ENCODE measurements around the gene GLT8D1.
"Not testable (repeated sequence)": the region's sequence is repeated elsewhere in the genome, so short reads cannot be mapped to it uniquely, and the experiment has no call there.

Gene GLT8D1

DNA sequence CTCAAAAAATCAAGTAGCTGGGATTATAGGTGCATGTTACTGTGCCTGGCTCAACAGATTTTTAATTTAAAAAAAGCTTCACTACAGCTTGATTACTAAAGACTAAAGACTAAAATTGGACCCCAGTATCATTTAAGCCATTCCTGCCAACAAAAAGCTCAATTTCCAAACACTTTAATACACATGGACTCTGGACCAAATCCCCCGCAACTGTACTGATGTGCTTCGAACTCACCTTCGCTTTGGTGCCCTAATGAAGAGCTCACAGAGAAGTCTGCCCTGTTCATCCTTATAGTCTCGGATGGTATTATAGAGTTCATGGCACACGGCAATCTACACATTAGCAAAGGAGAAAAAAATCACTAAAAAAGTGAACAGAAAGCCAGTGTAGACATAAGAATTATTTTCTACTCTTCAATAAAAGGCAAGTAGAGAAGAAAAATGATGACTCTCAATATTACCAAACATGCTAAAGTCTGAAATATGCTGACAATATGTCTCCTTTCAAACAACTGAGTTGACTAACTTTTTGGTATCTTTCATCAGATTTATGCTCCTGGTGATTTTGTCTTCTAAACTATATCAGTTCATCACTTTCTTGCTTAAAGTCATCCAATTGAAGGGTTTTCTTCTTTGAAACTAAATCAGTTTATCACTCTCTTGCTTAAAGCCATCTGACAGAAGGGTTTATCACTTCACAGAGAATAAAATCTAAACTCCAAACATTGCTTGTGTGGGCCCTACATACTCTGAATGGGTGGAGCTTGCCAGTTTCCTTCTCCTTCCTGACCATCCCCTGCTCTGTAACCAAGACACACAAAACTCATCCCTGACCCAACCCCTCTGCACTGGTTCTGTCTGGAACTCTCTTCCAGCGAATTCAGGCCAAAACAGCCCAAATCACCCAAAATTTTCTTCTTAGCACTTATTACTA, 27.1 kb downstream of the GLT8D1 start:
- DNase-seq: no peak

DNA sequence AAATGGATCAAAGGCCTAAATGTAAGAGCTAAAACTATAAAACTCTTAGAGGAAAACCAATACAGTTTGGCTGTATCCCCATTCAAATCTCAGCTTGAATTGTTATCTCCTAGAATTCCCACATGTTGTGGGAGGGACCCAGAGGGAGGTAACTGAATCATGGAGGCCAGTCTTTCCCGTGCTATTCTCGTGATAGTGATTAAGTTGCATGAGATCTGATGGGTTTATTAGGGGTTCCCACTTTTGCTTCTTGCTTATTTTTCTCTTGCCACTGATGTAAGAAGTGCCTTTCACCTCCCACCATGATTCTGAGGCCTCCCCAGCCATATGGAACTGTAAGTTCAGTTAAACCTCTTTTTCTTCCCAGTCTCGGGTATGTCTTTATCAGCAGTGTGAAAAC, 29.4 kb downstream of the GLT8D1 start:
- DNase-seq: not testable (repeated sequence)

DNA sequence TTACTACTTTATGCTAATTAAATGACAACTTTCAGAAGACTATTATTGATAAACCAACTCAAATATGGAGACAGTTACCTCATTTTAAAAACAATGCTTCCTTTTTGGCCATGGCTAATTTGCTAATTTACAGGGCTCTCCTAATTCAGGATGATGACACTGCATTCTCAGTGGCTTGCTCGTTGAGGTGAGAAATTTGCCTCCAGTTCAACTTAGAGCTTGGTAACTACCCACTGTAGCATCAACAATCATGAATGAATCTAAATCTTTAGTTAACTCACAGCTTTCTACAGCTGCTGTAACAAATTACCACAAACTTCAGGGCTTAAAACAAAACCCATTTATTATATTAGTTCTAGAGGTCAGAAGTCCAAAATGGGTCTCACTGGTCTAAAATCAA, 33.9 kb downstream of the GLT8D1 start:
- DNase-seq: no peak

DNA sequence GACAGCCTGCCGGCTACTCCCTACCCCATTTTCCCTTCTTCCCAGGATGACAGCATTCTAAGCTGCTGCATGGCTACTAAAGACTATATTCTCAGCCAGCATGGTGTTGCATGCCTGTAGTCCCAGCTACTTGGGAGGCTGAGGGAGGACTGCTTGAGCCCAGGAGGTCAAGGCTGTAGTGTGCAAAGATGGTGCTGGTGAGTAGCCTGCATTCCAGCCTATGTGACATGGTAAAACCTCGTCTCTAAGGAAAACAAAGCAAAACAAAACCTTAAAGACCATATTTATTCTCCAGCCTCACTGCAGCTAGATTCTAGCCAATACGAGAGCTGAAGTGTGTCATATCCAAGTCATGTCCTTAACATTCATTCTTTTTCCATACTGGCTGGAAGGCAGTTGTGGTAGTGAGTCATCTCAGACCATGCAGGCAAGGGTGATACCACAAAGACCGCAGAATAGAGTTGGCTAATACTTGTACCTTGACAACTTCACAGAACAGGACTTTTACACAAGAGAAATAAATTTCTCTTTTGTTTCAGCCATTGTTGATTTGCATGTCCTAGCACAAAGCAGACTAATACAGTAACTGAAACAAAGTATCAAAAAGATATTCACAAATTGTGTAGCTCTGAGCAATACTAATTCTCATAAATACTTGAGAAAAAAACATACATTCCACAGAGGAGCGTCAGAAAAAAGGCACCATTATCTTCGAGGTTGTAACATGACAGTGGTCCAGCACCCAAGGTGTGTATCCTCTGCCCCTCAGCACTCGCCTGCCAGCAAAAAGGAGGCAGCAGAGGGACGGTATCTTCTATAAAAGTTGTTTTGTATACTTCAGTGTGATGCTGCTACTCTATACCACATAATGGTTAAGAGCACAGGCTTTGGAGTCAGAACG, 34.7 kb downstream of the GLT8D1 start:
- DNase-seq: peak; percentile 89

DNA sequence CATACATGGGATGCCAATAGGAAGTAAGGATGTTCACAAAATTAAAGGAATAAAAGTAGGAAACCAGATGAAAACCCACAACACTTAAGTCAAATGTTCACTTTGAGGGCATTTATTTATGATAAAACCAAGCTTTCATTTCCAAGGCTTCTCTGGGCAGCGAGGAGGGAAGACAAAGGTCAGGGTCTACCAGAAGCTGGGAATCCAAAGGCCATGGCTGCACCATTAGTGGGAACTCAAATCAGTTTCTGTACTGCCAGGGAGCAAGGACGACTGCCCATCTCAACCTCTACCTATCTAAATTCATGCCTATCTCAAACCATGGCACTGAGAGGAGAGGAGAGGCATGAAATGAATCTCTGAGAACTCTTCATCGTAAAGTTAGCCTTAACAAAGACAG, 42.5 kb downstream of the GLT8D1 start:
- no peak for DNase-seq

DNA sequence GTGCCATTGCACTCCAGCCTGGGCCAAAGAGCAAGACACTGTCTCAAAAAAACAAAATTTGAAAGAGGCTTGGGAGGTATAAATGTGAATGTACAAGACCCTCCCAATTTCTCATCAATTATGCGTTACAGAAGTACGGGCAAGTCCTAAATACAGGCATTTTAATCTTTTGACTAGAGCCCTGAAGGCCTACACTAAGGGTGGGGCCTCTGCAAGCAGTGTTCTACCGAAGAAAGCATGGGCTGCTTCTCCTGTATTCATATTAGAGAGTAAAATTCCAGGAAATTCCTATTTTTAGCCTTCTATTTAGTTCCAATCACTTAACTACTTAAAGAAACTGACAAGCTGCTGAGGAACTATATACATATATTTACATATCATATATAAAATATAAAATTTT, 45.5 kb downstream of the GLT8D1 start:
- no peak for DNase-seq

DNA sequence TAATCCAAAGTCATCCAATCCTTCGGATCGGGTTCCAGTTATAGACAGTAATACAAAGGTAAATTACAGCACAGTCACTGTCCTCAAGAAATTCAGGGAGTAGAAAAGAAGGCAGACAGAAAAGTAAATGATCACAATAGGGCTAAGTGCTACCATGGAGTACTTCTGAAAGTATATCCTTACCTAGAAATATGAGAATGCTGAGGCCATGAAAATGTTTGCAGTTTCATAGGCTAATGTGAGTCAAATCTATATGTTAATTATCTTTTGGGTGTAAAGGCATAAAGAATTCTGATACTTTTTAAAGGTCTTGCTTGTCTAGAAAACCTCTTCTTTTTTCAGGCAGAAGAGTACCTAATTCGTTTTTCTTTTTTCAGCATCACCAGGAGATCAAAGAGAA, 49.7 kb downstream of the GLT8D1 start:
- DNase-seq: no peak

DNA sequence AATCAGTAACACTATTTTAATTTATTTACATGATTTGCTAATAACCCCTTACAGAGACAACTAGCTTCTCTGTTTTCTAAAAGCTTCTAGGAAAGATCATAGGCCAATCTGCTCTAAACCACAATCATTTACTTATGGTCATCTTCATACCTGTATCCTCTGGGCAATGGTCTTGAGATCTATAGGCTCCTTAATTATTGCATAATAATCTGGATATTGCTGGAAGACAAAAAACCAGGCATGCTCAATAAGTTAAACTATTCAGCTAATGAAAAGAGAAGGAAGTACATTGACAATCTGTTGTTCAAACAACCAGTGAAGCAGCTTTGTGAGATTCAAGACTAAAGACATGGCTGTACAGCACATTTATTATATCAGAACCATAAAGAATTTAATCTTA, 54.0 kb downstream of the GLT8D1 start:
- DNase-seq: no peak

DNA sequence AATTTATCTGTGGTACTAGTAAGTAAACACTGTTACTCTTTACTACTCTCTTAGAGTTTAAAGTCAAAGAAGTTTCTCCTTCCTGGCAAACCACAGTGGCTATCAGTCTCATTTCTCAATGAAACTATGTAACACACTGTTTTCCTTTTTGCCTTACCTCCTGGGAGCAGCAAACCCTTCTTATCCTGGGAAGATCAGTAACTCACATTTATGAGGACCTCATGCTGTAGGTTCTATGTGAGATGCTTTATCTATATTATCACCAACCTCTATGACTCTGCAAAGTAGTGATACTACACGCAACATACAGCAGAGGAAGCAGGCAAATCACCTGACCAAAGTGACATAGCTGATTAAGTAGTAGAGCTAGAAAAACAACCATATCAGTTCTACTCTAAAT, 55.2 kb downstream of the GLT8D1 start:
- DNase-seq: peak; percentile 4

DNA sequence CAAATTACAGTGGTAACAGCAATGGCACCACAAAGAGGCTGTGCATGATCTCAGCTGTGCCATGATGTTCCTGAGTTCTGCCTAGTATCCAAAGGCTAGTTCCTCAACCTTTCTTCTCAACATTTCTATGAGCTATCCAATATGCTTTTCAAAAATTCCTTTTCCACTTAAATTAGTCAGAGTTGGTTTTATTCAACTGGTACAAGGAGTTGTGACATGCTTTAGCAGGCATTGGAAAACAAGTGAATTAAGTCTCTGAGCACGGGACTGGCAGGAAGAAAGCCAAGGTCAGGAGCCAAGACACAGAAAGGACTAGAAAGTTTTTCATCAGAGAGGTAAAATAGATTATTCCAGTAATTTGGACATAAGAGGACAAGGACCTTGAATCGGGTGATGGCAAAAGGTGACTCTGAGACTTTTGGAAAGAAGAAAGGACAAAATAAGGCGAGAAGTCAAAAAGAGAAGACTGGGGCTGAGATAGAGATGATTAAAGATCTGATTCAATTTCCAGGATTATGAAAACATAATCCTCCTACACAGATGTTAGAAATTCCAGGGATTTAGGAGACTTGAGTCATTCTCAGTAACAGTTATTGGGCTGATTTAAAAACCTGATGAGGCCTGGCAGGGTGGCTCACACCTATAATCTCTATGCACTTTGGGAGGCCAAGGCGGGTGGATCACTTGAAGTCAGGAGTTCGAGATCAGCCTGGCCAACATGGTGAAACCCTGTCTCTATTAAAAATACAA, 56.0 kb downstream of the GLT8D1 start:
- DNase-seq: peak; percentile 42

DNA sequence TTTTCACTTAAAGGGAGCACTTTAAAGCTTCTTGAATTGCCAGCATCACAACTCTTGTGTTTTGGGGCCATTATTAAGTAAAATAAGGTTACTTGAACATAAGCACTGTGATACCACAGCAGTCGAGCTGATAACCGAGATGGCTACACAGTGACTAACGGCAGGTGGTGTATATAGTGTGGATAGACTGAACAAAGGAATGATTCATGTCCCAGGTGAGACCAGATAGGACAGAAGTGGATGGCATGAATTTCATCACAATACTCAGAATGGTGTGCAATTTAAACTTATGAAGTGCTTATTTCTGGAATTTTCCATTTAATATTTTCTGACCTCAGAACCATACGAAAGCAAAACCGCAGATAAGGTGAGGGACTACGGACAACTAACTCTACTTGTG, 60.0 kb downstream of the GLT8D1 start:
- no peak for DNase-seq

Measured in NCI-H226 (cell line).